GM23338 (cell line): ENCODE data around the gene DIDO1. TPM values are rescaled to one million over a fixed set of nuclear protein-coding genes. Genes with fewer than 3 reads are reported as not detected.

ENCODE experiments used
- CREB1 ChIP-seq: fragments of 250-450 bp; sonication (Bioruptor Pico); IDR thresholded peaks from 2 replicates; pipeline ENCODE4 v1.5.0; 2020; ENCODE audit warnings: low read depth, mild to moderate bottlenecking, moderate library complexity
- CTCF ChIP-seq, 2 experiments: fragments of 200-600 bp in 1 of 2; sonication (generic) in 1 of 2; conservative IDR thresholded peaks; 2 replicates each; pipeline versions ENCODE4 v1.5.1 to v1.6.1; 2016 to 2017; ENCODE audit warnings: antibody characterized with exemption in 2 of 2, low read depth in 2 of 2, mild to moderate bottlenecking in 2 of 2, moderate library complexity in 1 of 2
- EZH2 ChIP-seq: fragments of 200-600 bp; sonication (generic); IDR thresholded peaks from one replicate; pipeline ENCODE4 v1.8.0; 2017; ENCODE audit warnings: antibody characterized with exemption, mild to moderate bottlenecking, low read depth; ENCODE audit not compliant: unreplicated experiment
- EZH2phosphoT487 ChIP-seq: fragments of 200-600 bp; sonication (generic); IDR thresholded peaks from one replicate; pipeline ENCODE4 v1.8.1; 2018; ENCODE audit warnings: antibody characterized with exemption; ENCODE audit not compliant: unreplicated experiment
- JUNB ChIP-seq: IDR thresholded peaks from one replicate; pipeline ENCODE4 v1.6.1; 2016; ENCODE audit warnings: antibody characterized with exemption; ENCODE audit not compliant: unreplicated experiment
- NANOG ChIP-seq: IDR thresholded peaks from 2 replicates; pipeline ENCODE4 v1.6.1; 2016; ENCODE audit warnings: antibody characterized with exemption, borderline replicate concordance
- STAT1 ChIP-seq: IDR thresholded peaks from one replicate; pipeline ENCODE4 v1.6.1; 2016; ENCODE audit warnings: antibody characterized with exemption; ENCODE audit not compliant: unreplicated experiment
- ZNF331 ChIP-seq: fragments of 250-450 bp; sonication (Bioruptor Pico); IDR thresholded peaks from 2 replicates; pipeline ENCODE4 v1.5.0; 2020; ENCODE audit warnings: low read depth, mild to moderate bottlenecking, moderate library complexity
- polyA plus RNA-seq: library from polyadenylated mRNA; unstranded; fragments of >200 nt; fragmentation: Nextera tagmentation; extraction: Ambion mirVana; gene quantifications from 2 replicates; pipeline ENCODE4 v1.2.1, GENCODE V29; 2016
- total RNA-seq: library from RNA; depleted of rRNA; stranded (reverse); fragments of >200 nt; shearing (Covaris generic); gene quantifications from 2 replicates; pipeline ENCODE4 v1.2.3, GENCODE V29; 2014
- TF ChIP-seq, protein P1 (sequence below): fragments of 250-450 bp; sonication (Bioruptor Pico); IDR thresholded peaks from 2 replicates; pipeline ENCODE4 v1.5.0; 2020; ENCODE audit warnings: mild to moderate bottlenecking, moderate library complexity
- TF ChIP-seq, protein P2 (sequence below): IDR thresholded peaks from one replicate; pipeline ENCODE4 v1.6.1; 2018; ENCODE audit warnings: antibody characterized with exemption; ENCODE audit not compliant: unreplicated experiment

The DIDO1 gene
- total and polyA plus RNA-seq, 2 experiments from 2014 or later = 72.4 to 162 TPM

- TF ChIP-seq, protein P1, sequence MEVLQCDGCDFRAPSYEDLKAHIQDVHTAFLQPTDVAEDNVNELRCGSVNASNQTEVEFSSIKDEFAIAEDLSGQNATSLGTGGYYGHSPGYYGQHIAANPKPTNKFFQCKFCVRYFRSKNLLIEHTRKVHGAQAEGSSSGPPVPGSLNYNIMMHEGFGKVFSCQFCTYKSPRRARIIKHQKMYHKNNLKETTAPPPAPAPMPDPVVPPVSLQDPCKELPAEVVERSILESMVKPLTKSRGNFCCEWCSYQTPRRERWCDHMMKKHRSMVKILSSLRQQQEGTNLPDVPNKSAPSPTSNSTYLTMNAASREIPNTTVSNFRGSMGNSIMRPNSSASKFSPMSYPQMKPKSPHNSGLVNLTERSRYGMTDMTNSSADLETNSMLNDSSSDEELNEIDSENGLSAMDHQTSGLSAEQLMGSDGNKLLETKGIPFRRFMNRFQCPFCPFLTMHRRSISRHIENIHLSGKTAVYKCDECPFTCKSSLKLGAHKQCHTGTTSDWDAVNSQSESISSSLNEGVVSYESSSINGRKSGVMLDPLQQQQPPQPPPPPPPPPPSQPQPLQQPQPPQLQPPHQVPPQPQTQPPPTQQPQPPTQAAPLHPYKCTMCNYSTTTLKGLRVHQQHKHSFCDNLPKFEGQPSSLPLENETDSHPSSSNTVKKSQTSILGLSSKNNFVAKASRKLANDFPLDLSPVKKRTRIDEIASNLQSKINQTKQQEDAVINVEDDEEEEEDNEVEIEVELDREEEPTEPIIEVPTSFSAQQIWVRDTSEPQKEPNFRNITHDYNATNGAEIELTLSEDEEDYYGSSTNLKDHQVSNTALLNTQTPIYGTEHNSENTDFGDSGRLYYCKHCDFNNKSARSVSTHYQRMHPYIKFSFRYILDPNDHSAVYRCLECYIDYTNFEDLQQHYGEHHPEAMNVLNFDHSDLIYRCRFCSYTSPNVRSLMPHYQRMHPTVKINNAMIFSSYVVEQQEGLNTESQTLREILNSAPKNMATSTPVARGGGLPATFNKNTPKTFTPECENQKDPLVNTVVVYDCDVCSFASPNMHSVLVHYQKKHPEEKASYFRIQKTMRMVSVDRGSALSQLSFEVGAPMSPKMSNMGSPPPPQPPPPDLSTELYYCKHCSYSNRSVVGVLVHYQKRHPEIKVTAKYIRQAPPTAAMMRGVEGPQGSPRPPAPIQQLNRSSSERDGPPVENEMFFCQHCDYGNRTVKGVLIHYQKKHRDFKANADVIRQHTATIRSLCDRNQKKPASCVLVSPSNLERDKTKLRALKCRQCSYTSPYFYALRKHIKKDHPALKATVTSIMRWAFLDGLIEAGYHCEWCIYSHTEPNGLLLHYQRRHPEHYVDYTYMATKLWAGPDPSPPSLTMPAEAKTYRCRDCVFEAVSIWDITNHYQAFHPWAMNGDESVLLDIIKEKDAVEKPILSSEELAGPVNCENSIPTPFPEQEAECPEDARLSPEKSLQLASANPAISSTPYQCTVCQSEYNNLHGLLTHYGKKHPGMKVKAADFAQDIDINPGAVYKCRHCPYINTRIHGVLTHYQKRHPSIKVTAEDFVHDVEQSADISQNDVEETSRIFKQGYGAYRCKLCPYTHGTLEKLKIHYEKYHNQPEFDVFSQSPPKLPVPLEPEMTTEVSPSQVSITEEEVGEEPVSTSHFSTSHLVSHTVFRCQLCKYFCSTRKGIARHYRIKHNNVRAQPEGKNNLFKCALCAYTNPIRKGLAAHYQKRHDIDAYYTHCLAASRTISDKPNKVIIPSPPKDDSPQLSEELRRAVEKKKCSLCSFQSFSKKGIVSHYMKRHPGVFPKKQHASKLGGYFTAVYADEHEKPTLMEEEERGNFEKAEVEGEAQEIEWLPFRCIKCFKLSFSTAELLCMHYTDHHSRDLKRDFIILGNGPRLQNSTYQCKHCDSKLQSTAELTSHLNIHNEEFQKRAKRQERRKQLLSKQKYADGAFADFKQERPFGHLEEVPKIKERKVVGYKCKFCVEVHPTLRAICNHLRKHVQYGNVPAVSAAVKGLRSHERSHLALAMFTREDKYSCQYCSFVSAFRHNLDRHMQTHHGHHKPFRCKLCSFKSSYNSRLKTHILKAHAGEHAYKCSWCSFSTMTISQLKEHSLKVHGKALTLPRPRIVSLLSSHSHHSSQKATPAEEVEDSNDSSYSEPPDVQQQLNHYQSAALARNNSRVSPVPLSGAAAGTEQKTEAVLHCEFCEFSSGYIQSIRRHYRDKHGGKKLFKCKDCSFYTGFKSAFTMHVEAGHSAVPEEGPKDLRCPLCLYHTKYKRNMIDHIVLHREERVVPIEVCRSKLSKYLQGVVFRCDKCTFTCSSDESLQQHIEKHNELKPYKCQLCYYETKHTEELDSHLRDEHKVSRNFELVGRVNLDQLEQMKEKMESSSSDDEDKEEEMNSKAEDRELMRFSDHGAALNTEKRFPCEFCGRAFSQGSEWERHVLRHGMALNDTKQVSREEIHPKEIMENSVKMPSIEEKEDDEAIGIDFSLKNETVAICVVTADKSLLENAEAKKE = no peak
- TF ChIP-seq NANOG (no peak), JUNB (no peak), EZH2 (no peak), STAT1 (no peak), CTCF (conservative IDR thresholded peaks at IDR 0.05; ENCODE audit: low read depth in 2 of 2) (no peak), ZNF331 (no peak), EZH2phosphoT487 (no peak), CREB1 (CRISPR knock-in tag) (no peak)
- TF ChIP-seq, protein P2, sequence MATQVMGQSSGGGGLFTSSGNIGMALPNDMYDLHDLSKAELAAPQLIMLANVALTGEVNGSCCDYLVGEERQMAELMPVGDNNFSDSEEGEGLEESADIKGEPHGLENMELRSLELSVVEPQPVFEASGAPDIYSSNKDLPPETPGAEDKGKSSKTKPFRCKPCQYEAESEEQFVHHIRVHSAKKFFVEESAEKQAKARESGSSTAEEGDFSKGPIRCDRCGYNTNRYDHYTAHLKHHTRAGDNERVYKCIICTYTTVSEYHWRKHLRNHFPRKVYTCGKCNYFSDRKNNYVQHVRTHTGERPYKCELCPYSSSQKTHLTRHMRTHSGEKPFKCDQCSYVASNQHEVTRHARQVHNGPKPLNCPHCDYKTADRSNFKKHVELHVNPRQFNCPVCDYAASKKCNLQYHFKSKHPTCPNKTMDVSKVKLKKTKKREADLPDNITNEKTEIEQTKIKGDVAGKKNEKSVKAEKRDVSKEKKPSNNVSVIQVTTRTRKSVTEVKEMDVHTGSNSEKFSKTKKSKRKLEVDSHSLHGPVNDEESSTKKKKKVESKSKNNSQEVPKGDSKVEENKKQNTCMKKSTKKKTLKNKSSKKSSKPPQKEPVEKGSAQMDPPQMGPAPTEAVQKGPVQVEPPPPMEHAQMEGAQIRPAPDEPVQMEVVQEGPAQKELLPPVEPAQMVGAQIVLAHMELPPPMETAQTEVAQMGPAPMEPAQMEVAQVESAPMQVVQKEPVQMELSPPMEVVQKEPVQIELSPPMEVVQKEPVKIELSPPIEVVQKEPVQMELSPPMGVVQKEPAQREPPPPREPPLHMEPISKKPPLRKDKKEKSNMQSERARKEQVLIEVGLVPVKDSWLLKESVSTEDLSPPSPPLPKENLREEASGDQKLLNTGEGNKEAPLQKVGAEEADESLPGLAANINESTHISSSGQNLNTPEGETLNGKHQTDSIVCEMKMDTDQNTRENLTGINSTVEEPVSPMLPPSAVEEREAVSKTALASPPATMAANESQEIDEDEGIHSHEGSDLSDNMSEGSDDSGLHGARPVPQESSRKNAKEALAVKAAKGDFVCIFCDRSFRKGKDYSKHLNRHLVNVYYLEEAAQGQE = no peak
Measured at GRCh38 chr20:62944184-62944583, 17.9 kb upstream of the DIDO1 start (continued).
